HuH-7.5 (cell line): ENCODE data around the gene COL20A1.

ENCODE experiments used
- DNase-seq: peaks from one replicate; pipeline ENCODE4 v3.0.0; 2011; ENCODE audit warnings: low spot score

Gene COL20A1

DNA sequence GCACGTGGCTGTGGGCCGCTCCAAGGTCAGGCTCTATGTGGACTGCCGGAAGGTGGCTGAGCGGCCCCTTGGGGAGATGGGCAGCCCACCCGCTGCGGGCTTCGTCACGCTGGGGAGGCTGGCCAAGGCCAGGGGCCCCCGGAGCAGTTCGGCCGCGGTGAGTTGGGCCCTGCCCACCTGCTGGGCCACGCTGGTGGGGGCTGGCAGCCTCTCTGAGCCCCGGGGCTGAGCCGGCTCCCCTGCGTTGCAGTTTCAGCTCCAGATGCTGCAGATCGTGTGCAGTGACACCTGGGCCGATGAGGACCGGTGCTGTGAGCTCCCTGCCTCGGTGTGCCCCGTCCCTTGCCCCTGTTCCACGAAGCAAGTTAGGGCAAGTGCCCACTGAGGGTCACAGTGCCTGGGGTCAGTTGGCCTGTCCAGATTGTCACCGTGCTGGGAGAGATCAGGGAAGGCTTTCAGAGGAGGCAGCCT lies 27.1 kb downstream of the COL20A1 start:
- DNase-seq: no peak

DNA sequence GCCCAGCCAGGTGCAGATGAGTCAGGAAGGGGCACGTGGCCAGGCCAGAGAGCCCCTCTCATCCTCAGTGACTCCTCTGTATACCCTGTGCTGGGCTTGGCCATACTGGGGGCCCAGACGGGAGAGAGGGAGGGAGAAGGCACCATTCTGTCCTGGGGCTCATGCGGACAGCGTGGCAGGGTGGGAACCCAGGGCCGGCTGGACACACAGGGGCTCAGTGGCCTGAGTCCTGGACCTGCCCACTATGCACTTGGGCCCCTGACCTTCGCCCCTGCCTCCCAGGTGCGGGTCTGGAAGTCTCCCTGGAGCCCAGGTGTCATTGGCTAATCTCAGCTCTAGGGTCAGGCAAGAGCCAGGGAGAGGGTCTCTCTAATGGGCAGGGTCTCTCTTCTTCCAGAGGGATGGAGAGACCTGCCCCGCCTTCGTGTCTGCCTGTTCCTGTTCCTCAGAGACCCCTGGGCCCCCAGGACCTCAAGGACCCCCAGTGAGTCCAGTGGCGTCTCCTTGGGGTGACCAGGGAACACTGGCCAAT lies 27.7 kb downstream of the COL20A1 start:
- DNase-seq: no peak

DNA sequence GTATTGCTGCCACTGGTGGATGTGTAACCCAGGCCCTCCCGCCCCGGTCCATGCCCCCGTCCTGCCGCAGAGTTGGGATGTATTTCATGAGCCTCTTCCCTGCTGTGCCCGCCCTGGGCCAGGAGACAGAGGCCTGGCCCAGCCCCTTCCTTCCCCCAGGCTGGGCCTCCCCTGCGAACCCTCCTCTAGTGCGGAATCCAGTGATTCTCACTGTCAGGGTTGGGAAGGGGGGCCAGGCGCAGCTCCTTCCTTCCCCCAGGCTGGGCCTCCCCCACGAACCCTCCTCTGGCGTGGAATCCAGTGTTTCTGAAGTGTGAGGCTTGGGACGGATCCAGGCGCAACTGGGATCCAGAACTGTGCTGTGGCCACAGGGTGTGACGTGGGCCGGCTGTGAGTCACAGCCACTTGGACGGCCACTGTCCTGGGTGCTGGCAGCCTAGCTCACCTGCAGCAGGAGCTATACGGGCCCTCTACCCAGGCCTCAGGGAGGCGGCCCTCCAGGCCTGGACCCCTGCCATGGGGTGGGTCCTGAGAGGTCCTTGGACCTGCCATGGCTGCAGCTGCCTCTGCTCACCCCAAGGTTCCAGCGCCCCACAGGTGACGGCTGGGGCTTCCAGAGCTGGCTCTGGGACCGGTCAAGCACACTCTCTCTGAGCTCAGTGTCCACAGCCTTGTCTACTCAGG lies 28.3 kb downstream of the COL20A1 start:
- DNase-seq: no peak

DNA sequence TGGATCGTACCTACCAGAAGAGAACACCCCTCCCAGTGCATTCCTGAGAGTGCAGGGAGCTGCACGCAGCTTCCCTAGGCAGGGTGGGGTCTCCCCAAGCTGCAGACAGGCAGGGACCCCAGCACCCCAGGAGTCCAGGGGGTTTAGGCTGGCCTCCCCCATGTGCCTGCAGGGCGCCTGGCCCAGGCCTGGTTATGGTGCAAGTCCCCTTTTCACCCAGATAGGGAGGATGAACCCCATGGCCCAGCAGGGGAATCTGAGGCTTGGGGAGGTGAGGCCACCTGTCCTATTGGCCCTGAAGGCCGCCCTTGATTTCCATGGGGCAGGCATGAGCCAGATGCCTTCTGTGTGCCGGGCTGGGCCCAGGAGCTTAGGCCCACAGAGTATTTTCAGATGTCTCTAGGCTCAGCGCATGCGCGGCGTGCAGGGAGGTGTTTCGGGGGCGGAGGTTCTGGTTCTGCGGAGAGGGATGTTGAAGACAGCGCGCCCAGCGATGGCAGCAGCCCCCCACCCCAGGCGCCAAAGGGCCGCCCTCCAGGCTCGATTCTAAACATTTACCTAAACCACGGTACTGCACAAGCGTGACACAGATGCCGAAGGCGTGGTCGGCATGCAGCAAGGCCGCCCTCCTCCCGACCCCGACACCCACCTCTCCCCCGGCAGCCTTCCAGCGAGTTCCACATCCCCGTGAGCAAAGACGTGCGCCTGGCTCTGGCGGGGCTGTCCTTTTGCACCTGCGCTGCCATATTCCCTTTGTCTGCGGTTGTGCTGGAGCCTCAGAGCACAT lies 29.4 kb downstream of the COL20A1 start:
- DNase-seq: no peak

DNA sequence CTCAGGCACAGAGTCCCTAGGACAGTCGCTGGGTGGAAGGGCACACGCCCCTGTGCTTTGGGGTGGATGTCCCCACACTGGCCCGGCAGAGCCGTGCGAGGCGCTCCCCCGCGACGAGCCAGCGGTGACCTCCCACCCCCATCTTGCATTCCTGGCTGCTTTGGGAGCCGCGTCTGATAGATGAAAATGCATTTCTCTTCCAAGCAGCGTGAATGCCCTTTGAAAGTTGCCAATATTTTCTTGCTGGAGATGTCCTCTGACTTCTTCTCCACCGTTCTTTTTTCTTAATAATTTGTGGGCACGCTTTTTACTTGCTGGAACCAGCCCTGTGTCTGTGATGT lies 29.9 kb downstream of the COL20A1 start:
- no peak for DNase-seq

DNA sequence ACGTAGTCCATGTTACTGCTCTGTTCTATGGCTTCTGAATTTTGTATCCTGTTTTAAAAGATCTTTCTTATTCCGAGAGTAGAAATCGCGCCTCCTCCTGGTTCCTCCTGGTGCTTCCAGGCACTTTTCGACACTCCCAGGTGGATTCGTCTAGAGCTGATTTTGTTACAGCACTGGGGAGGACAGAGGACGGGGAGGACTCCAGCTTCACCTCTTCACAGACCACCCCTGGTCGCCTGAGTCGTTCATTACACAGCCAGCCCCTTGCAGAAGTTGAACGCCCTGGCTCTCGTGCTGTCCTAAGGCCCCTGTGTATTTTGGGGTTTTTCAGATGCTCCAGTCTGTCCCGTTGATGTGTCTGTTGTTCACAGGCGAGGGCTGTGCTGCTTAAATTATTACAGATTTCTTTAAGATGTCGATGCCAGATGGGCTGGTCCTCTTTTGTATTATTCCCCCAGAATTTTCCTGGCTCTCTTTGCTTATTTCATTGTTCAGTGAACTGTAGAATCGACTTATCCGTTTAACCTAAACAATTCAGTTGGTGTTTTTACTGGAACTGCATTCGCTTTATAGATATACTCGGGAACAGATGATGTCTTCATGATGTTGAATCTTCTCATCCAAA lies 30.5 kb downstream of the COL20A1 start:
- no peak for DNase-seq

DNA sequence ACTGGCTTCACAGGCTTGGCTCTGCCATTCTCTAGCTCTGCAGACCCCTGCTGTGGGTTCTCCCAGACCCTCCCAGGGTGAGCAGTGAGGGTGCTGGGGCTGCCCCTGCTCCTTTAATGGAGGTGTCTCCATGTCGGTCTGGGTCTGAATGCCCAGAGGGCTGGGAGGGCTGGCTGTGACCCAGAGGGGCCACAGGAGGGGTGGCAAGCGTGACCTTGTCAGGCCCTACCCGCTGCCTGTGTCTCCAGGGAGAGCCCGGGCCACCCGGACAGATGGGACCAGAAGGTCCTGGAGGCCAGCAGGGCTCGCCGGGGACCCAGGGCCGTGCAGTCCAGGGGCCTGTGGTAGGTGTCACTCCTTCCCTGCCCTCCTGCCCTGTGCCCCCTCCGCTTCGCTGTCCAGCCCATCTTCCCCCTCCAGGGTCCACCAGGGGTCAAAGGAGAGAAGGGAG lies 32.1 kb downstream of the COL20A1 start:
- DNase-seq: no peak

DNA sequence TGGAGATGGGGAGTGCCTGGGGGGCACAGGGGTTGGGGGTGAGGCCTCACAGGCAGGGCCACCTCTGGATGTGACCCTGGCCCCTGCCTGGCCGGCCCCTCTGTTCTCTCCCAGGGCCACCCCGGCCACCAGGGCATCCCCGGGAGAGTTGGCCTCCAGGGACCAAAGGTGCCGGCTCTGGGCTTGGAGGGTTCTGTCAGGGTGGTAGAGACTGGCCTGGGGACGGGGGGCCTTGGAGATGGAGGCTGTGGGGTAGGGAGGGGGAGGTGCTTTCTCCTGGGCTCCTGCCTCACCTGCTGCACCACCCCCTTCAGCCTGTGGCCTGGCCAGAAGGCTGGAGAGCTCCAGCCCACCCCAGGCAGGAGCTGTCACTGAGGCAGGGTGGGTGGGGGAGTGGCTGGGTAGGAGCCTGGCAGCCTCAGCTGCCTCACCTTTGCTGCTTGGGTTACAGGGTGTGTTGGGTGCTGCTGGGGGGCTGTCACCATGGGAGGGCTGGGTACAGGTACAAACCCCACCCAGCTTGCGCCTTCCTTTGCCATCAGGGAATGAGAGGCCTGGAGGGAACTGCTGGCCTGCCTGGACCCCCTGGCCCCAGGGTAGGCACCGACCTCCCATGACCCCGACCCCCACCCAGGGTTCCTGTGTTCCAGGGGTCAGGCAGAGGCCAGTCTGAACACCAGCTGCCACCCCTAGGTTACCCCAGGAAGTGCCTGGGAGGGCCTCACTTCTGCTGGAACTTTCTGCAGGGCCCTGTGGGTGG lies 32.7 kb downstream of the COL20A1 start:
- DNase-seq: no peak

DNA sequence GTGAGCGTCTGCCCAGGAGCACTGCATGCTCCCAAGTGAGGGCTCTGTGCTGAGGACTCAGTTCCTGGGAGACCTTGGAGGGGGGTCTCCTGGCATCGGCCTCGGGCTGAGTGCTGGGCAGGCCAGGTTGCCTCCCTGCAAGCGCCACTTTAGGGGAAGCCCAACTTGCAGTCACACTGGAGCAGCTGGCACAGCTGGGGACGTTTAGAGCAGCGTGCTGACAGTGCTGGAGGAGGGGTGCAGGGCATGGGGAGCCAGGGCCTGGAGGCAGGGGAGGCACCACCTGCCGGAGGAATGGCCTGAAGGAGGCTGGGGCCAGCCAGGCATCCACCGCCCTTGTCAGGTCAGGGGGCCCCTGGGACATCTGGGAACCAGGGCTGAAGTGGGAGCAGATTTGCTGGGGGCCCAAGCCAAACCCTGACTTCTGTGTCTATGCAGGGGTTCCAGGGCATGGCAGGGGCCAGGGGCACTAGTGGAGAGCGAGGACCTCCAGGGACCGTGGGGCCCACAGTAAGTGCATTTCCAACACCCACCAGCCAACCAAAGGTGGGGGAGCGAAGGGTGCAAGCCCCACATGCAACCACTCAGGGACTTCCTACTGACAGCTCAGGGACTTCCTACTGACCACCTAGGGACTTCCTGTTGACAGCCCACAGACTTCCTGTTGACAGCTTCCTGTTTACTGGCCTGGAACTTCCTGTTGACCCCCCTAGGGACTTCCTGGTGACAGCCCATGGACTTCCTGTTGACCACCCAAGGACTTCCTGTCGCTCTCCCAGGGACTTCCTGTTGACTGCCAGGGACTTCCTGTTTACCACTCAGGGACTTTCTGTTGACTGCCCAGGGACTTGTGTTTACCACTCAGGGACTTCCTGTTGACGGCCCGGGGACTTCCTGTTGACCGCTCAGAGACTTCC lies 33.6 kb downstream of the COL20A1 start:
- no peak for DNase-seq

DNA sequence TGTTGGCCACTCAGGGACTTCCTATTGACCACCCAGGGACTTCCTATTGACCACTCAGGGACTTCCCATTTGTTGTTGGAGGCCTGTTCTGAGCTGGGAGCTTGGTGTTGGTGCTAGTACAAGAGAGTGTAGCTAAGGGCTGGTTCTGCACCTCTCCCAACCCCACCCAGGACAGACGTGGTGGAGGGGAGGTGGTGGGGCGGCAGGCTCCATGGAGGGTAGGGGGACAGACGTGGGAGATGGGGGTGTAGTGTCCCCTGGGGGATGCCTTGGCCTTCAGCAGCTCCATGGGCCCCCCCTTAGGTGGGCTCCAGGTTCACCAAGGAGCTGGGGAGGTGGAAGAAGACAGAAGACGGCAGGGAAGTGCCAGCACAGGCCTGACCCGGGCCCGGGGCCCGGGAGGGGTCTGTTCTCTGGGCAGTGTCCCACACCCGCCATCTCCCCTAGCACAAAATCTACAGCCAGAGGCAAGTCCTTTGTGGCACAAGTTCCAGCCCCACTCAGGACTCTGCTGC lies 34.3 kb downstream of the COL20A1 start:
- DNase-seq: no peak

DNA sequence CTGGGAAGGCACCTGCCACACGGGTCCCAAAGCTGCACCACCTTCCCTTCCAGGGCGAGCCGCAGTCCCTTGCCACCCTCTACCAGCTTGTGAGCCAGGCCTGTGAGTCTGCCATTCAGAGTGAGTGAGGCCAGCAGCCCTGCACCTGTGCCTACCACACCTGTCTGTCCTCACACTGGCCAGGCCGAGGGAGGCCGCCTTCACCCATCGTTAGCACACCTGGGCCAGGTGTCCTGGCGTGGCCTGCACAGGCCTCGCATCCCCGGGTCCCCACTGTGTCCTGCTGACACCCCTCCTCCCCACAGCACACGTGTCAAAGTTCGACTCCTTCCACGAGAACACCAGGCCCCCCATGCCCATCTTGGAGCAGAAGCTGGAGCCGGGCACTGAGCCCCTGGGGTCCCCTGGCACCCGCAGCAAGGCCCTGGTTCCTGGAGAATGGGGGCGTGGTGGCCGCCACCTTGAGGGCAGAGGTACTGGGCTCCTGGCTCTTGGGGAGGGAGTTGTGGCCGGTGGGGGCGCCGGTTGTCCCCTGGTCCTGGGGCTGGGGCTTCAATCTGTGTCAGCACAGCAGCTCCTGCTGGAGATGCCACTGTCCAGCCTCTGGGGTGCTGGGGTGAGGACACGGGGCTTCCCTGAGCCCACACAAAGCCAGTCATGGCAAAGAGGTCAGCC lies 35.2 kb downstream of the COL20A1 start:
- DNase-seq: no peak

DNA sequence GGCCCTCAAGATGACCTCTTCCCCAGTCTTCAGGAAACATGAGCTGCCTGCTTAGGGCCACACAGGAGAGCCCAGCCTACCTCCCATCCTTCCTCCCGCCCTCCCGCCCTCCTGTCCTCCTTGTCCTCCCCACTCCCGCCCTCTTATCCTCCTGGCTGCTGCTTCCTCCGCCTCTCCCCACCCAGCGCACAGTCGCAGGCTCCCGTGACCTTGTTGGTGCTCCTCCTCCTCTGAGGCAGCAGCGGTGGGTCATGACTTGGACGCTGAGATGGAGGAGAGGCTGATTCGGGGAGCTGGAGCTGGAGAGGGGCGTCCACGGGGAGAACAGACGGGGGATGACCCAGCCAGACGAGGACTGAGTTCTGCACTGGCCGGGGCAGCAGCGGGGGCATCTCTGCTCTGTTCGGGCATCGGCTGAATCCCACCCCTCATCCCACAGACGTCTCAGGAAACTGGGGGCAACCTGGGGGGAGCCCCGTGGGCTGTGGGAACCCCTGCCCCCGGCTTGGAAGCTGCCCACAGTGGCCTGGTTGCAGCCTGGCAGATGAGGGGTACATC lies 35.8 kb downstream of the COL20A1 start:
- DNase-seq: no peak

DNA sequence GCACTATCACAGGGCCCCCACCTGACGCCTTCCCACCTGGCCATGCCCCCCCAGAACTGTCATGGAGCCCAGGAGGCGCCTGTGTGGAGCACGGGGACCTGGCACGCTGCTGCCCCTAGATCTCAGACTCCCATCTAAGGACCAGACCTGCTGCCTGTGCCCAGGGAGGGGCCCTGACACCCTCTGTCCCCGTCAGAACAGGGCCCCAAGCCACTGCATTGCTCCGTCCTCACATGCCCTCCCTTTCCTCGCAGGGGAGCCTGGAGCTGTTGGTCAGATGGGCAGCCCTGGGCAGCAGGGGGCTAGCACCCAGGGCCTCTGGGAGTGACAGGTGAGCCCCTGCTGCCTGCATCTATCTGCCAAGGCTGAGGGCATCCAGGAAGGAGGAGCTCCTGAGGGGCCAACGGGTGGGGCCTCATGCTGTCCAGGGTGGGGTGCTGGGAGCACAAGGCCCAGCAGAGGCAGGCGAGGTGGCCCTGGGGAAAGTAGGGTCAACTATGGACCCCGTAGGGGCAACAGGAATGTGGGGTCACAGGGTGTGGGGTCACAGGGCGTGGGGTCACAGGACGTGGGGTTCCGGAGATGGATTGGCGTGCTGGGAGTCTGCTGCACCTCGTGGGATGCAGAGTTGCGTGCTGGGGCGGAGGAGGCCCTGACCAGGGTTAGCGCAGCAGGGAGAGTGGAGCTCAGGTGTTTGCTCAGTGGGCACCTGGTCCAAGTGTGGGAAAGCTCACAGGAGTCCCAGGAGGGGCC lies 36.5 kb downstream of the COL20A1 start:
- DNase-seq: no peak

DNA sequence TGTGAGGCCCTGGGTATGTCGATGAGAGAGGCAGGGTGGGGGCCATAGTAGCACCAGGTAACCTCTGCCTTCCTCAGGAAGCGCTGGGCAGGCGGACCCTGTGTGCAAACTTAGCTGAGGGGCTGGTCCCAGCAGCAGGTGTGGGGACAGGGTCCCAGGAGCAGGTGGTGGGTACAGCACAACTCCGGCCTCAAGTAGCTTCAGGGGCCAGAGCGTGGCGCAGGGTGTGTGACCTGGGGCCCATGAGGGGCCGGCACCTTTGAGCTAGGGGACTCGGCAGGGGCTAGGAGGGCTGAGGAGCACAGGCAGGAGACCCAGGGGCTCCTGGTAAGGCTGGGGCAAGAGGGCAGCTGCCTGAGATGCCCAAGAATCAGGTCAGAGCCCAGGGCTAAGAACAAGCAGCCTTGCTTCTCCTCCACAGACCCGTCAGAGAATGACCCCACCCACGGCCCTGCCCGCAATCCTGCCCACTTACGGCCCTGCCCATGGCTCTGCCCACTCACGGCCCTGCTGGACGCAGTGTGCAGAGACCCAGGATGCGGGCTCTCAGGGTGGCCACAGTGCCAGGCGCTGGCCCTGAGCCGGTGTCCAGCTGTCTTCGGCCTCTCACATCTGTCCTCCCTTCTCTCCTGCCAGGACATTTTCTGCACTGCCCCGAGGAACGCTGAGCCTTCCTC lies 37.2 kb downstream of the COL20A1 start:
- DNase-seq: no peak

DNA sequence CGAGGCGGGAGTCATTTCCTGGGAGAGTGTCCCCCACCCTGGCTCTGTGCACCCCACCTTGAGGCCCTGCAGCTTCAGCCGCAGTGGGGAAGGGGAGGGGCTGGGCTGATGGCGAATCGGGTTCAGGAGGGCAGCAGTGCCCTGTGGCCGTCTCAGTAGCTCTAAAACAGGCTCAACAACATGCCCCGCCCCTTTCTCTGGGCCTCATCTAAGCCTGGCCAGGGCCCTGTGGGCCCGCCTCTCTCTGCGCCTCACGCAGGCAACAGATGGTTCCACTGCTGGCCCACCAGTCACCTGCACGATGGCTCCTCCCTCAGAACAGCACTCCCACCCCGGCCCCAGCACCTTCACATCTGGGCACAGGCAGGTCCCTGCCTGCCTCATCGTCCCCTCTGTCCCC lies 38.0 kb downstream of the COL20A1 start:
- DNase-seq: no peak

DNA sequence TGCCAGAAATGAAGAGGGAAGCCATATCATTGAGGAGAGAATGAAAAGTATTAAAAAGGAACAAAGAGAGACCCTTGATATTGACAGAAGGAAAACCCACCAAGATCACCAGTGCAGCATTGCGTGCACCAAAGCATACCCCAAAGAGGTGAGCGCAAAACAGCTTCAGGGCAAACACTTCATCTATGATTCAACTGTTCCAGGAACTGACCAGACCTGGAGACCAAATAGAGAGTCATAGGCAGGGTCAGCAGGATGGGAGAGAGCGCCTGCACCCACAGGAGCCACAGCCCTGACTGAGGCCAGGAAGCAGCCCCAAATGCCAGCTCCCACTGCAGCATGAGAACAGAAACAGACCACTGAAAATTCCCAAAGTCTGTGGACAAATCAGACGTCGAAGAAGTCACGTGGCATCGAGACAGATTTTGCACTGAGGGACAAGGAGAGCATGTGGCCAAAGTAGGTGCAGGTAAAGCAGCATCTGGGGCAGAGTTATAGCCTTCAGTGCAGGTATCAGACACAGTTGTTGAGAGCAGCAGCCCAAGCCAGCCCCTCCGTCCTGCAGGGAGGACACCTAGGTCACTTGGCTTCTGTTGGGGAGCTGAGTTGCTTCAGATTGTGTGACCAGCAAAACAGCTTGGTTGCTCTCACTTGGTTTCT lies 38.9 kb downstream of the COL20A1 start:
- DNase-seq: no peak

DNA sequence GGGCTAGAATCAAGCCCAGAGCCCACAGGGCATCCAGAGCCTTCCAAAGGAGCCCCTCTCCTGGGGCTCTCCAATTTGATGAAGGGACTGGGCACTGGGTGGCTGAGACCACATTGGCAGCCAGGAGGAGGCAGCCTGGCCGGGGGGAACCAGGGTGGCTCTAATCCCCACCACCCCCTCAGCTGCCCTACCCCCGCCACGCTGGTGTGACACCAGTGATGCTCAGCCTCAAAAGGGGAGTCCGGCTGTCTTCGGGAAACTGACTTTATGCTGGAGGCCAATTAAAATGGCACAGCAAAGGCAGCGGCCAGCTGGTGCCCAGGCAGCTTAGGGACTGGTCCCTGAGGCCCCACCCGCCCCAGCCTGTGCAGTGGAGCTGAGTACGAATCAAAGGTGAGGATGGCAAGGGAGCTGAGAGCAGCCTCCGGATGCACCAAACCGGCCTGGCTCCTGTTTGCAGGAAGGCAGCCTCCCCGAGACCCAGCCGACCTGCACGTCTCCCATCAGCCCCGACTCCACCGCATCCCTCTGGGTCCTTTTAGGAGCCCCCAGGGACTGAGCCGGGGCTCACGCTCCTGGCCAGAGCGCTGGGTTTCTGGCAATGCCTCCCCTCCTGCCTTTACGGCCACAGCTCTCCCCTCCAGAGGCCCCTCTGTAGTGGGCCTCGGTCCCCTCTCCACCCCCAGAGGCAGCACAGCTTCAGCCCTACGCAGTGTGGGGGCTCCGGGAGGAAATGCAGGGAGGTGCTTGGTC lies 39.7 kb downstream of the COL20A1 start:
- DNase-seq: no peak
